Stimulated activated CD4-positive, alpha-beta T cell treated with anti-CD3 and anti-CD28 coated beads, Interleukin-4, amount 100 ng/mL, for 1 hour (primary cell): ENCODE results near the gene CD38.
A peak's percentile ranks its signal among the peaks of the same experiment; 100 is the strongest.

Experiments
- DNase-seq: peaks from one replicate; pipeline ENCODE4 v3.0.0-alpha.2; 2020

Gene CD38

DNA sequence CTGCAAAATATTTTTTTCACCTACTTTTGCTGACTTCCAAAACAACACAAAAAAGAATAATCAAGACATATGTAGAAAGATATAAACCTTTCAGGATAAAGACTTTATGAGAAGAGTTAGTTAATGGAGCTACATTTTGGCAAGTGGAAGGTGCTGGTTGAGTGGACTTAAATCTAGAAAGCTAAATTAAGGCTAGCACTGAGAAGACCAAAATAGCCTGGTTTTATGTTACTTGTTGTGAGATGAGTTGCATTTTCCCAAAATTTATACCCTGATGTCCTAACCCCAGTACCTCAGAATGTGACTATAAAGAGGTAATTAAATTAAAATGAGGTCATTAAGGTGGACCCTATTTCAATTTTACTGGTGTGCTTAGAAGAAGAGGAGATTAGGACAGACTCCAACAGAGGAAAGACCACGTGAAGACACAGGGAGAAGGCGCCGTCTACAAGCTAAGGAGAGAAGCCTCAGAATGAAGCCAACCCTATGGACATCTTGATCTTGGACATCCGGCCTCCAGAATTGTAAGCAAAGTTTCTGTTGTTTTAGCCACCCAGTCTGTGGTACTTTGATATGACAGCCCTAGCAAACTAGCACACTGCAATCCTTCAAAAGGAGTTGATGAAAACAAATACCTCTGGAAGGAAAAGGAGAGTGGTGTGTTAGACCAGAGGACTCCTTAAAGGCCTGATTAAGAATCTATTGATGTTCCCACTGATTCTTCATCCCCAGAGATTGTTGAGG lies 93.0 kb downstream of the CD38 start:
- DNase-seq = no peak

DNA sequence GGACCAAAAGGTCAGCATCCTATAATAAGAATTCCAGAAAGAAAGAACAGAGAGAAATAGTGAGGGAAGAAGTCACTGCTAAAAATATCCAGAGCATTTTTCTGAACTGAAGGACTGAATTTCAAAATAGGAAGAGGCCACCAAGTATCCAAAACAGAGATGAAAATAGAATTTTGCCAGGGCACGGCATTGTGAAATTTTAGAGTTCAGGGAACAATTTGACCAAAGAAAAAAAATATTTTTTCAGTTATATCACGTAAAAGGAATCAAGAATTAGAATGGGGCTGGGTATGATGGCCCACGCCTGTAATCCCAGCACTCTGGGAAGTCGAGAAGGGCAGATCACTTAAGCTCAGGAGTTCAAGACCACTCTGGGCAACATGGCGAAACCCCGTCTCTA lies 95.0 kb downstream of the CD38 start:
- DNase-seq = no peak

DNA sequence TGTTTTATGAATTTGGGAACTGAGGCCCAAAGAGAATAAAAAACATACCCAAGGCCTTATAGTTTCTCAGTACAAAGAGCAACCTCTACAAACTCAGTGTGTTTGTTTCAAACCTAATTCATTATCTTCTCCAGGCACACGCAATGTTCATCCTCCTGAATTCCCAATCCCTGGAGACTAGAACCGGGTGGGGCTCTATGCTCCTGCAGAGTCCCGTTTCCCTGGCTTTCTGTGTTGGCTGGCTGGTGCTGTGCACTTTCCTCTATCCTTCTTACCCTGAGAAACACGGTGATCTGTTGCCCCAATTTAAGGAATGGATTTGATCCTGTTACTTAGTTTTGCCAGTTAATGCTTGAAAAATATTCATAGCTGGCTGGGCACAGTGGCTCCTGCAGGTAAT lies 96.5 kb downstream of the CD38 start:
- no peak for DNase-seq

DNA sequence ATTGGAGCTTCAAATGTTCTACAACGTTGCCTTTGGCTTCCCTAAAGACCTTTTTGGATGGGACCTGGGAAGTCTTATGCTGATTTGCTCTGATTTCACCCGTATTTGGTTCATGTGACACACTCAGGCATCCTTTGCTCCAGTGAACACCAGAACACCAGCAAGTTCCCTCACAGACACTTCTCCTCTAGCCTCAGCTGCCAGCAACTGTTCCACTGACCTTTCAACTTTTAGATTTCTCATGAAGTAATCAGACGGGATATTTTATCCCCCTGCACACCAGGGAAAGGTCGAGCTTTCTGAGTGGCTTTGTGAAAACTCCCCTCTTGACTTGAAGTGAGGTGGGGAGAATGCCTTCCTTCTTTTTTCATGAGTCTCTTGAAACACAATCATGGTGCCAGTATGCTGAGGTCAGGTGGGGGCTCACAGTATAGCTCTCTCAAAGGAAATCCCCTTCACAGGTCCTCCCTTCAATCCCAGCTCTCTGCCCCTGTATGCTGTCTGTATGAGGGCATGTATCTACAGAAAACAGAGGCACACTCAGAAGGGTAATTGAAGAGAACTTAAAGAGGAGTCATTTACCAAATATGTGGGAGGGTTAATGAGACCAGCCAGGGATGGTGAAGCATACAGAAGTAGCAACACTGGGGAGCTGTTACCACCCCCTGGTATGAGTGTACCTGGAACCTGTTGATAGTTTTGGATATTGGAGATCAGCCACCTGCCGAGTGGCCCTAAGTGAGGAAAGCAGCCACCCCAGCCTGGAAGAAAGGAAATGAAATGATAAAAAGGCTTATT lies 97.7 kb downstream of the CD38 start:
- no peak for DNase-seq

DNA sequence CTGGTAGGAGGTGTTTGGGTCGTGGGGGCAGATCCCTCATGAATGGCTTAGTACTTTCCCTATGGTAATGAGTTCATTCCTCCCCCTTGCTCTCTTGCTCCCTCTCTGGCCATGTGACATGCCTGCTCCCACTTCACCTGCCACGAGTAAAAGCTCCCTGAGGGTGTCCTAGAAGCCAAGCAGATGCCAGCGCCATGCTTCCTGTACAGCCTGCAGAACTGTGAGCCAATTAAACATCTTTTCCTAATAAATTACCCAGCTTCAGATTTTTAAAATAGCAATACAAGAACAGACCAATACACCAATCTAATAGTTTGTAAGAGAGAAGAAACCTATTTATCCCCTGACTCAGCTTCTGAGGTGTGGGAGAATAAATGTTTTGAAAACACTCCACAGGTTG lies 99.9 kb downstream of the CD38 start:
- DNase-seq = no peak

DNA sequence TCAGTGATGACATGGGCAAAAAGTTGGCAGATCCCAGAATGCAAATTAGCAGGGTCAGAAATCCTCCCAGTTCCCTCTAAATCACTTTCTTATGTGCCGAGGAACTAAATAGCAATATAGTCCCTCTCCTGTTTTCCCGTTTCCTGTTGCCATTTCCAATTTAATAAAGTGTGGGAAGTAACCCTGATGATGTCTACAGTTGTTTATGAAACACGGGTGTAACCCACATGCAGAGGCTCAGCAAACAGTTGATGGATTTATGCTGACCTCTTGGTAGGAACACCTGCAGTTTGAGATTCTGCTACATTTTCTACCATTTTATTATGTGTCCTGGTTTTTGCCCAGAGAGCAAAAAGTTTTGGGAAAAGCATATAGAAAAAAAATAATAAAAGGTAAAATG lies 103.7 kb downstream of the CD38 start:
- DNase-seq = no peak

DNA sequence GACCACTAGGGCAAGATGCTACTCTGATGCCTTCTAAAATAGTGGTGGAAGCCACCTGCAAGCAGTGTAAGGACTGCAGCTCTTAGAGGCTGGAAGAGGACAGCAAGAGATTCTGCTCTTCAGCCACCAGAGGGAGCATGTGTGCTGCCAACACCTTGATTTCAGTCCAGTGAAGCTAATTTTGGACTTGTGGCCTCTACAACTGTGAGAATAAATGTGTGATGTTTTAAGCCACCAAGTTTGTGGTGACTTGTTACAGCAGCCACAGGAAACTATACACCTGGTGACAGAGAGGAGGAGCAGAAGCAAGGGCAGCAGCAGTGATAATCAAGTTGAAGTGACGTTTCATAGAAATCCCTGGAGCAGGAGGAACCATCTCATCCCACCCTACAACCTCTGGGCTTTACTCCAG lies 104.6 kb downstream of the CD38 start:
- peak; percentile 14 for DNase-seq

DNA sequence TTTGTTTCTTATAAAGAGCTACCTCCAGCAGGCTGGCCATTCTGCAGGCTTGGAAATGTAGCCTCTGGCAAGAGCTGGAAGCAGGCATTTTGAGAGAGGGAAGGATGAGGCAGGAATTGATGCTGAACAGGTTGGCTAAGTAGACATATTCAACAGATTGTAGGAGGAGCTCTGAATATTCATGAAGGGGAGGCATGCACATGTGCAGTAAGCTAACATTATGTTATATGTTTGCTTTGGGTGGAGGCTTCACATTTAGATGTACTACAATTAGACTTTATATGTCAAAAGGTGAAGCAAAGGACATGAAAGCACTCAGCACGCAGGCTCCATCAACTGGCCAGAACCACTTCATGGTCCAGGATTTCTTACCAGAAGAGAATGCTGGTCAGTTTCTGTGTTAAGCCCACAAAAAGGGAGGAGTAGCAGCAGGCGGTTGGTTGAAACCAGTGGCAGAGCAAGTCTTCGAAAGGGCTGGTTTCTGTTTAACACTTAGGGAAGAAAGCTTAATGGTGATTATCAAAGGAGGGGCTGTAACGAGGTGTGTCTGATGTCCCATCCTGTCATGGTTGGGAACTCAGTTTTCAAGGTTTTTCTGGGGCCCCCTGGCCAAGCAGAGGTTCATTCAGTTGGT lies 105.6 kb downstream of the CD38 start:
- no peak for DNase-seq

DNA sequence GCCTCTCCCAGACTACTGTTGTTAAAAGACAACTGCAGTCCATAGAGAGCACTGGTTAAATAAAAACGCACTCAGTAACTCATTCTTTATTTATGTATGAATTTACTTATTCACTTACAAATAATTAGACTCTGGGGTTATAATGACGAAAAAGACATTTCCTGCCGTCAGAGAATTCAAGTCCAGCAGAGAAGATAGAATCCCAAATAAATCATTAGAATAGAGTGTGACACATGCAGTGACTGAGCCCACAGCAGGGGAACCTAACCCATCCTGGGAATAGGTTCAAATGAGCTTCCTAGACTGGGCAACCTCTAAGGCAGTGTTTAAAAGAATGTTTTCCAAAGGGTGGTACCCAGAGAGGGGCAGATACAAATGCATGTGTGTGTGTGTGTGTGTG lies 106.5 kb downstream of the CD38 start:
- DNase-seq = no peak

DNA sequence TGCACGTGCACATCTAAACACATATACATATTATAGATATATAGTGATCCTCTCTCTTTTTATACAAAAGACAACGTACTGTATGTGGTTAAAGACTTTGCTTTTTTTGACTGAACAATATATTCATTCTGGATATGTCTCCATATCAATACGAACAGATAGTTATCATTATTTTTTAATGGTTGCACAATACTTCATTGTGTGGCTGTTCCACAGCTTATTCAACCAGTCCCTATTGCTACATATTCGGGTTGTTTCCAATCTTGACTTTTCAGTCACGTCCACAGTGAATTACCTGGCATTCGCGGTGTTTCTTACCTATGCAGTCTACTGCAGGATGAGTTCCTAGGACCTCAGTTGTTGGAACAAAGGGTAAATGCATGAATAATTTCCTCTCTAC lies 107.3 kb downstream of the CD38 start:
- DNase-seq = no peak

DNA sequence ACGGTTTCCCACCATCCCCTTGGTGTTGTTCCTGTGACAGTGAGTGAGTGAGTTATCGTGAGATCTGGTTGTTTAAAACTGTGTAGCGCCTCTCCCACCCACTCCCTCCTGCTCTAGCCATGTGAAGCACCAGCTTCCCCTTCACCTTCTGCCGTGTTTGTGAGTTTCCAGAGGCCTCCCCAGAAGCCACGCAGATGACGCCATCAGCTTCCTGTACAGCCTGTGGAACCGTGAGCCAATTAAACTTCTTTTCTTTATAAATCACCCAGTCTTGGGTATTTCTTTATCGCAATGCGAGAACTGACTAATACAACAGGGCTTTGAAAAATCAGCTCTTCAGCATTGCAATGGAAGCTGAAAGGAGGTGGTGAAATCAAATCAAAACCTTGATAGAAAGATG lies 110.4 kb downstream of the CD38 start:
- DNase-seq = no peak

DNA sequence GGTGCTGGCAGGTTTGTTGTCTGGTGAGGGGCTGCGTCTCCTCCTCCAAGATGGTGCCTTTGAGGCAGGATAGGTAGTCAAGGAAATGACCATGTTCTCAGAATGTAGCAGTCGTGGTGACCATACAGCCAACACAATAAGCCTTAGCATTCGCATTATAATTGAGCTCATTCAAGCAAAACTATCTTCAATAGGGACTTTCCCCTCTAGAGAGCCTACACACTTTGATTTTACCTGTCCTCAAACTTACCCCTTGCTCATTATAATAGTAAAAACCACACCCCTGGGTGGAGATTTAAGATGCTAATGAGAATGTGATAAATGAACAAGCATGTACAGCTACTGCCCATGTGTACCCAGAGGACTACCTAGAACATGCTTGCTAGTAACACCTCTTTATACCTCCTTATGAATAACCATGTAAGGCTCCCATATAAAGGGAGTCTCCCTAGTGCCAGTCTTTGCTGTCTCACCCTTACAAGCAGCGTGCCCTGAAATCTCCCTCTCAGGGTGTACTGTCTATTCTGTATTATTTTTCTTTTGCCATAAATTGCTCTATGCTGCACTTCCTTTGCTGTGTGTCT lies 112.2 kb downstream of the CD38 start:
- no peak for DNase-seq

DNA sequence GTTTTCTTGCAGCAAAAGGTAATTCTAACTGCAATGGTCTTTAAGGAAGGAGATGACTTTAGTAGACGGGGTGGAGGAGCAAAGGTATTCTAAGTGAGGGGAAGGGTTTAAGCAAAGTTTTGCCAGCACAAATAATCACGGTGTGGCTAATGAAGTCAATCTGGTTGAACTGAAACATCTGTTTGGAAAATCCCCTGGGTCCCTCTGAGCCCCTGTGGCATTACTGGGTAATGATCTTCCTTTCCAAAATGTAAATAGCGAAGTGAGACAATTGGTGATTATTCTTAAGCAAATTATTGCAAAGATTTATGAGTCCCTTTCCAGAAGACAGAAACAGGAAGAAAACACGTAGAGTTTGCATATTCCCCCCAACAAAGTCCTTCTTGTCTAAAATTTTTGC lies 113.2 kb downstream of the CD38 start:
- no peak for DNase-seq

DNA sequence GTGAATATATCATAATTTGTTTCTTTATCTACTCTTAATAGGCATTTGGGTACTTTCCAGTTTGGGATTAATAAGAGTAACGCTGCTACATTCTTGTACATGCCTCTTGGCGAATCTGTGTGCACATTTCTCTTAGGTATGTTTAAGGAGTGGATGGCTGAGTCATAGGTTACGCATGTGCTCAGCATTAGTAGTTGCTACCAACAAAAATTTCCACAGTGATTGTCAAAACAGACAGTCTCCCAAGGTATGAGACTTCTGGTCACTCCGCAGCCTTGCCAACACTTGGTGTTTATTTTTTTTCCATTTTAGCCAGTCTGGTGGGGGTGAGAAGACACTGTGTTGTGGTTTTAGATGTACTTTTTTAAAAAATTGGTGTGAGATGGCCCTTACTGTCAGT lies 115.8 kb downstream of the CD38 start:
- no peak for DNase-seq

DNA sequence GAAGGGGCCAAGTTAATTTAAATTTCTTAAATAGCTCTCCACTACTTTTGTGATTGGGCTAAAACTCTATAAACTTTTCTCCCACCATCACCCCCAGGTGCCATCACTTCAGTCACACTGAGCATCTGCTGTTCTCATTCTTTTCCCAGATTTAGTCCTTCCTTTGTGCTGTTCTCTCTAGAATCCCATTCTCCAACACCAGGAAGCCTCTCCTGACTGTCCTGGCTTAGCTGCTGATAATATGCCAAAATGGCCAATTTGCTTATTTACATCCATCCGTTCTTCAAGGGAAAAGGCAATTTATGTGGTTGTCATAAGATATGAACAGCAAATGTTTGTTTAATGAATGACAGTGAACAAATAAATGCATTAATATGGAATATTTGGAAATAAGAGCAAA lies 116.3 kb downstream of the CD38 start:
- DNase-seq = no peak

DNA sequence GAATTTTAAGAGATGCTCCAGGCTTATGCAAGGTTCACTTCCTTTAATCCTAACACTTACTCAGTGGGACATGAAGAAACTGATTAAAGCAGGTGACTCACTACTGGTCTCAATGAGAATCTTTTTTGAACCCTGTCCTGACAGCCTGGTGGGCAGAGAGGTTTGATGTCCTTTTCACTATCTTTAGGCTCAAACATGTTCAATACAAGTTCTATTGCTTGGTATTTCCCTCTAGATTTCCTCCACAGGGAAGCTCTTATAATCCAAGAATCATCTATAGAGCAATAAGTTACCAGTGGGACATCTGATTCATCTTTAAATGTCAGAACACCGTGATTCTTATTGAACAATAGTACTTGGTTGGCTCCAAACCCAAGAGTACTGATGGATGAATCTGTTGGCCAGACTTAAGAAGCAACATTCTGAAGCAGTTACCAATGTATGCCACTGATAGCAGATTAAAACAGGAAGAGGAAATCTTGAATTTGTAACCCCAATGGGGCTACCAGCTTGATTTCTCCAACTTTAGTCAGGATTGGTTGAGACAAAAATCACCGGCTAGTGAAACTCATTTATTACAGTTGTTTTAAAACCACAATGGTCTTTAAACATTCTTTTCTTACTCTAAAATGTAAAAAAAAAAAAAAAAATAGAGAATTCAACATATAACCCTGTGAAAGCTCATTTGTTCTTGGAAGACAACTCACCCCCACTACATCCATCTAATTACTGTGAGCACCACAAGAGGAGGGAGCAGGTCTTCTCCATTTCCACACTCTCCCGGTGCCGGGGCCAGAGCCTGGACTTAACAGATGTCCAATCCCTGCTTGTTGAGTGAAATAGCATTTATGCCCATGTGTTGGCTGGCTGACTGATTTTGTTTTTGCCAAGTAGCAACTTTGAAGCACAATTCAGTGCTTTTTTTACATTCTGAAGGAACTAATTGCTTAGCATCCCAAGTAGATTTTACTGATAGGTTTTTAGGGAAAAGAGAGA lies 117.1 kb downstream of the CD38 start:
- DNase-seq = no peak

DNA sequence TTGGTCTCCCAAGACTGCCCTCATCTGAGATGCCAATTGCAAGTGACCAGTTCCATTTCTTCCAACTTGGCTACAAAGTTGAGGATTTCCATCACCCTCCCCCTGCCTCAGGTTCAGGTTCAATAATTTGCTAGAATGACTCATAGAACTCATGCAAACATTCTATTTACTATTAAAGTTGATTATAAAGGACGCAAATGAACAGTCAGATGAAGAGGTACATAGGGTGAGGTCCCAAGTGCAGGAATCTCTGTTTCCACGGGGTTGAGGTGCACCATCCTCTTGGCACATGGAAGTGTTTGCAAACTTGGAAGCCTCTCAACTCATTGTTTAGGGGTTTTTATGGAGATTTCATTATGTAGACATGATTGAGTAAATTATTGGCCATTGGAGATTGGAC lies 119.4 kb downstream of the CD38 start:
- no peak for DNase-seq

DNA sequence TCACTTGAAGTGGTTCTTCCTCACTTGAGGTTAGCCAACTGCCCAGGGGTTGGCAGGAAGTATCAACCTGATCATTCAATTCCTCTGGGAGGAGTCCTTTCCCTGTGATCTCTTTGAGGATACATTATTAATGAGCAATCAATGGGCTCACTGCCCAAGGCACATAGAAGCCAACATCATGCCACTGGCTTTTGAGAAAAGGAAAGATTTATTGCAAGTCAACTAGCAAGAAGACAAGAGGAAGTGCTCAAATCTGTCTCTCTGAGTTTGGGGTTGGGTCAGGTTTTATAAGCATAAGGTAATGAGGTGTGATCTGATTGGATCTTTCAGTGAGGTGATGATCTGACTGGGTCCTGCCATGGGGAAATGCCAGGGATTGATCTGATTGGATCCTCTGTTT lies 120.8 kb downstream of the CD38 start:
- DNase-seq = no peak

DNA sequence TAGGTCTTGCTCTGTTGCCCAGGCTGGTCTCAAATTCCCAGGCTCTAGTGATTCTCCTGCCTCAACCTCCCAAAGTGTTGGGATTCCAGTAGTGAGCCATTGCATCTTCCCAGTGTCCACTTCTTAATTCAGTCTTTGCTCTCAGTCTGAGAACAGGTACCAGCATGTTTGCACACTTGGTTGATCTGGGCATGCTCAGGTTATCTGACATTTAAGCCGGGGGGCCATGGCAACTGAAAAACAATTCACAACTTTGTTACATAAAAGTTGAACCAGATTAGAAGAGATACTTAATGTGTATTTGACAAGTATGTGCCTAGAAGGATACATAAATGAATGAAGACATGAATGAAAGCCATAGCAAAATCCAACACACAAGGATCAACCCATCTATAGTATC lies 121.4 kb downstream of the CD38 start:
- no peak for DNase-seq

DNA sequence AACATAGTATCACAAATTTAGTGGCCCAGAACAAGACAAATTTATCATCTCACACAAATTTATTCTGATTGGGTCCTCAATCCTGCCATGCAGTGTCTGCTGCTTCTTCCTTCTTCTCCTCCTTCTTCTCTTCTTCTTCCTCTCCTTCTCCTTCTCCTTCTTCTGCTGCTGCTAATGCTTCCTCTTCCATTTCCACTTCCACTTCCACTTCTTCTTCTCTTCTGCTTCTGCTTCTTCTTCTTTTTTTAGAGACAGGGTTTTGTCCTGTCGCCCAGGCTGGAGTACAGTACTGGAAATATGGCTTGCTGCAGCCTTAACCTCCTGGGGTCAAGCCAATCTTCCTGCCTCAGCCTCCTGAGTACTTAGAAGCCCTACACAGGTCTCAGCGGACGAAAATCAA lies 122.9 kb downstream of the CD38 start:
- DNase-seq = no peak

DNA sequence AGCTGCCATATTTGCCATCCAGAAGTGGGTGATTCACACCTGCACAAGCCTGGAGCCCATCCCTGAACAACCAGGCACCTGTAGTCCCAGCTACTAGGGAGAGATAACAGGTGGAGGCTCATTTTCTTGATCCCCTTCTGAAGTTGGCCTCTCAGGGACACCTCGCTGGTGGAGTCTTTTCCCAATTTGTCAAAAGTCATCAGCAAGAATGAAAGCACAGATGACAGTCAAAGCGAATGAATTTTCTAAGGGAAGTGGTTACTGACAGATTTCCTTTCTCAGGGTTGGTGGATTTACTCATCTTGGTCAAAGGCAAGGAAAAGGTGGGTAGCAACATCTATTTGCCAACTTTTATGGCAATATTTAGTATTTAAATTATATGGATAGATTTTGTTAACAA lies 123.9 kb downstream of the CD38 start:
- no peak for DNase-seq

DNA sequence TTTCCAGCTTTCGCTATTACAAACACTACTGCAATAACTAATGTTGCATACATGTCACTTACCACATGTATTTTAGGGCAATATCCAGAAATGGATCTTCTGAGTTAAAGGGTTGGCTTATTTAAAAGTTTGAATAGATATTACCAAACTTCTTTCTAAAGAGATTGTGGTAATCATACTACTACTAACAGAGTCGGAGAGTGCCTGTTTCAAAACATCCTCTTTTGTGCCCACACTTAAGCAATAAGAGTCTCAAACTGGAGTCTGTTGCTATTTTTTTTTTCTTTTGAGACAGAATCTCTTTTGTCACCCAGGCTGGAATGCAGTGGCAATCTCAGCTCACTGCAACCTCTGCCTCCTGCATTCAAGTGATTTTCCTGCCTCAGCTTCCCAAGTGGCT lies 124.6 kb downstream of the CD38 start:
- no peak for DNase-seq
